Body of pancreas (tissue), 4 donors: Measurements from ENCODE around the gene TAGAP.

Experiments
- POLR2A ChIP-seq, 3 donors: fragments of 450-650 bp; IDR thresholded peaks; one replicate each; pipeline ENCODE4 v1.6.1; 2016; ENCODE audit warnings: antibody characterized with exemption in 3 of 3, mild to moderate bottlenecking in 2 of 3
- TF ChIP-seq, protein P1 (sequence below), 7 experiments: fragments of 450-650 bp in 4 of 7; fragments of 200-600 bp in 3 of 7; sonication (generic) in 3 of 7; IDR thresholded peaks; one replicate each; pipeline ENCODE4 v1.5.1; 2016 to 2019; ENCODE audit warnings: antibody characterized with exemption in 7 of 7

DNA sequence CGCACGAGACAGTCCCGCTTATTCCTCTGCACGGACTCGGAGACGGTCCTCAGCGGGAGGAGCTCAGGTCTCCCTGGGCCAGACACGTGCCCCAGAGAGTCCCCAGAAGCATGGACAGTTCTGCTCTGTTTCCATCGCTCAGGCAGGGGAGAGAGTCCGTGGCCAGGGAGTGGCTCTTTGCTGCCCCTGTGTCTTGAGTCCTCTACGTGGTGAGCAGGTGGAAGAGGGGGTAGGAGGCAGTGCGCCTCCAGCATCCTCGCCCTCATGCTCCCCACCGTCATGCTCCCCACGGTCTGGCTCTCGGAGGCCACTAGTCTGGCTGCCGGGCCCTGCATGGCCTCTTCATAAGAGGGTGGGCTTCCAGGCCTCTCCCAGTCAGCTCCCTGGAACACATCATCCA, 8.9 kb downstream of the TAGAP start:
- TF ChIP-seq, protein P1, sequence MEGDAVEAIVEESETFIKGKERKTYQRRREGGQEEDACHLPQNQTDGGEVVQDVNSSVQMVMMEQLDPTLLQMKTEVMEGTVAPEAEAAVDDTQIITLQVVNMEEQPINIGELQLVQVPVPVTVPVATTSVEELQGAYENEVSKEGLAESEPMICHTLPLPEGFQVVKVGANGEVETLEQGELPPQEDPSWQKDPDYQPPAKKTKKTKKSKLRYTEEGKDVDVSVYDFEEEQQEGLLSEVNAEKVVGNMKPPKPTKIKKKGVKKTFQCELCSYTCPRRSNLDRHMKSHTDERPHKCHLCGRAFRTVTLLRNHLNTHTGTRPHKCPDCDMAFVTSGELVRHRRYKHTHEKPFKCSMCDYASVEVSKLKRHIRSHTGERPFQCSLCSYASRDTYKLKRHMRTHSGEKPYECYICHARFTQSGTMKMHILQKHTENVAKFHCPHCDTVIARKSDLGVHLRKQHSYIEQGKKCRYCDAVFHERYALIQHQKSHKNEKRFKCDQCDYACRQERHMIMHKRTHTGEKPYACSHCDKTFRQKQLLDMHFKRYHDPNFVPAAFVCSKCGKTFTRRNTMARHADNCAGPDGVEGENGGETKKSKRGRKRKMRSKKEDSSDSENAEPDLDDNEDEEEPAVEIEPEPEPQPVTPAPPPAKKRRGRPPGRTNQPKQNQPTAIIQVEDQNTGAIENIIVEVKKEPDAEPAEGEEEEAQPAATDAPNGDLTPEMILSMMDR (IDR thresholded peaks at IDR 0.05) = no peak
- no peak for TF ChIP-seq POLR2A (IDR thresholded peaks at IDR 0.05)
